HepG2 (cell line): Measurements from ENCODE around the gene SDC3. TPM values are rescaled to one million over a fixed set of nuclear protein-coding genes. Genes with fewer than 3 reads are reported as not detected.
A peak's percentile ranks its signal among the peaks of the same experiment; 100 is the strongest.
"Not testable (repeated sequence)": the region's sequence is repeated elsewhere in the genome, so short reads cannot be mapped to it uniquely, and the experiment has no call there.

Experiments used
- ATAC-seq: fragments of 200-7000 bp; cut with Tn5 transposase; 3 replicates; pipeline ENCODE4 v1.9.1; 2020; ENCODE audit warnings: mild to moderate bottlenecking, moderate library complexity
- BruUV-seq: library from RNA; stranded (reverse); fragments of 400-500 nt; replicated peaks from 2 replicates; lab custom pipeline; 2021; lab: Mats Ljungman, UMichigan
- CTCF ChIA-PET: fragments of 300-600 bp; formaldehyde crosslinking; extraction: SDS; loops from one replicate; lab custom pipeline; 2021; ENCODE audit warnings: low total read pairs, inconsistent platforms, low intra/inter-chr PET ratio; lab: Yijun Ruan, JAX
- POLR2A ChIA-PET: fragments of 350-600 bp; sonication (Branson Sonifier 250); formaldehyde crosslinking; loops from one replicate; lab custom pipeline; 2020; ENCODE audit warnings: antibody characterized with exemption, inconsistent platforms; lab: Yijun Ruan, JAX
- DNase-seq: peaks from one replicate; pipeline ENCODE4 v3.0.0-alpha.2; 2015; ENCODE audit warnings: low spot score
- FAIRE-seq: peaks from 3 replicates; lab custom pipeline; 2011; peaks lifted over from hg19 to GRCh38; lab: Jason Lieb, UNC
- H2AFZ ChIP-seq: one replicate; pipeline ENCODE4 v1.6.1; 2011; ENCODE audit warnings: low read length, inconsistent platforms
- H3K27ac ChIP-seq: fragments of 300-600 bp; 3 replicates; pipeline ENCODE4 v1.8.0; 2011; ENCODE audit warnings: mixed run types, mild to moderate bottlenecking, mixed read lengths, low read length, inconsistent platforms; ENCODE audit not compliant: insufficient read depth; ENCODE audit errors: extremely low read length
- H3K27me3 ChIP-seq, 2 experiments: fragments of 200-600 bp in 1 of 2; 2 replicates in 1 of 2; 3 replicates in 1 of 2; pipeline versions ENCODE4 v1.6.0 to v1.8.0; 2011; ENCODE audit warnings: low read length in 2 of 2, mild to moderate bottlenecking in 2 of 2, moderate library complexity in 2 of 2, inconsistent platforms in 1 of 2; ENCODE audit not compliant: insufficient read depth in 2 of 2, control insufficient read depth in 1 of 2
- H3K36me3 ChIP-seq, 2 experiments: fragments of 200-600 bp in 1 of 2; replicated peaks in 1 of 2; 2 replicates in 1 of 2; 3 replicates in 1 of 2; pipeline versions ENCODE4 v1.5.1 to v1.8.0; 2011; ENCODE audit warnings: low read length in 2 of 2, inconsistent platforms in 1 of 2; ENCODE audit not compliant: insufficient read depth in 2 of 2, control insufficient read depth in 1 of 2
- H3K4me1 ChIP-seq: 2 replicates; pipeline ENCODE4 v1.5.1; 2012; ENCODE audit warnings: low read length, inconsistent platforms; ENCODE audit not compliant: insufficient read depth
- H3K4me2 ChIP-seq: 2 replicates; pipeline ENCODE4 v1.6.0; 2011; ENCODE audit warnings: low read depth, low read length, inconsistent platforms
- H3K4me3 ChIP-seq, 3 experiments: fragments of 200-600 bp in 1 of 3; sonication (generic), shearing (Covaris generic) in 1 of 3; replicated peaks in 1 of 3; 2 replicates each; pipeline ENCODE4 v1.5.1; 2011 to 2016; ENCODE audit warnings: low read length in 3 of 3, inconsistent platforms in 2 of 3, low read depth in 2 of 3, mild to moderate bottlenecking in 2 of 3, control low read depth in 1 of 3, mixed read lengths in 1 of 3; ENCODE audit not compliant: insufficient read depth in 1 of 3
- H3K79me2 ChIP-seq: one replicate; pipeline ENCODE4 v1.6.1; 2011; ENCODE audit warnings: low read length, inconsistent platforms; ENCODE audit not compliant: insufficient read depth
- H3K9ac ChIP-seq: 2 replicates; pipeline ENCODE4 v1.6.0; 2011; ENCODE audit warnings: mild to moderate bottlenecking, low read depth, low read length, inconsistent platforms; ENCODE audit not compliant: insufficient read depth
- H3K9me3 ChIP-seq: 2 replicates; pipeline ENCODE4 v1.5.1; 2012; ENCODE audit warnings: mild to moderate bottlenecking, low read length
- H4K20me1 ChIP-seq: 2 replicates; pipeline ENCODE4 v1.6.0; 2011; ENCODE audit warnings: inconsistent platforms, mild to moderate bottlenecking, low read length, moderate library complexity; ENCODE audit not compliant: insufficient read depth
- AGO2 ChIP-seq: fragments of 200-400 bp; formaldehyde crosslinking; optimal IDR thresholded peaks from 2 replicates; pipeline ENCODE3; 2017; ENCODE audit warnings: mild to moderate bottlenecking, low read depth, low read length, moderate library complexity
- GATAD2A ChIP-seq: IDR thresholded peaks from 2 replicates; pipeline ENCODE4 v1.6.1; 2016
- HOXA7 ChIP-seq: sonication (generic); formaldehyde crosslinking; IDR thresholded peaks from 2 replicates; pipeline ENCODE4 v1.8.1; 2022; ENCODE audit warnings: mild to moderate bottlenecking, missing genetic modification reagents, moderate library complexity
- RBM22 ChIP-seq: fragments of 200-400 bp; formaldehyde crosslinking; optimal IDR thresholded peaks from 2 replicates; pipeline ENCODE3; 2017; ENCODE audit warnings: mild to moderate bottlenecking, low read length, moderate library complexity
- TOE1 ChIP-seq: sonication (generic); formaldehyde crosslinking; IDR thresholded peaks from 2 replicates; pipeline ENCODE4 v1.4.0; 2020; ENCODE audit warnings: mild to moderate bottlenecking, missing genetic modification reagents
- ZBTB3 ChIP-seq: sonication (generic); formaldehyde crosslinking; IDR thresholded peaks from 2 replicates; pipeline ENCODE4 v1.4.0; 2020; ENCODE audit warnings: low read depth, mild to moderate bottlenecking, moderate library complexity, missing genetic modification reagents, borderline replicate concordance
- ZBTB38 ChIP-seq: sonication (generic); formaldehyde crosslinking; IDR thresholded peaks from 2 replicates; pipeline ENCODE4 v1.5.1; 2020; ENCODE audit warnings: mild to moderate bottlenecking, missing genetic modification reagents
- WGBS: methylation state at CpG from one replicate; pipeline ENCODE4 v1.1.6; 2017; ENCODE audit warnings: low lambda C conversion rate; 5-methylcytosine and 5-hydroxymethylcytosine counted together
- in situ Hi-C: cut with HindIII; loops from 2 replicates; pipeline ENCODE4 v1.10.0; 2017; ENCODE audit warnings: low pct_unique_long_range_greater_than_20kb; ENCODE audit not compliant: extremely low pct_ligation_motif_present
- intact Hi-C: fragments of 100-400 bp; cut with micrococcal nuclease; formaldehyde crosslinking; loops from one replicate; pipeline ENCODE4 v1.10.0; 2022; ENCODE audit not compliant: unreplicated experiment
- polyA plus RNA-seq, 8 experiments: library from polyadenylated mRNA; depleted of rRNA in 3 of 8; stranded (reverse) in 7 of 8; unstranded in 1 of 8; fragments of >200 nt; fragmentation: Illumina TruSeq in 4 of 8; extraction: Trizol in 4 of 8; gene quantifications; 2 replicates each; pipeline versions ENCODE4 v1.2.1 to v1.2.3, GENCODE V29; 2011 to 2016; ENCODE audit warnings: low read depth in 4 of 8, missing spikeins in 1 of 8, mixed read lengths in 1 of 8; ENCODE audit not compliant: insufficient read depth in 1 of 8
- total RNA-seq, 5 experiments: library from RNA; depleted of rRNA; stranded (reverse); fragments of >200 nt; fragmentation: Illumina TruSeq; extraction: Trizol; gene quantifications; 2 replicates each; pipeline ENCODE4 v1.2.3, GENCODE V29; 2016; ENCODE audit warnings: low read depth in 1 of 5

The SDC3 gene
- total and polyA plus RNA-seq, 2 of the 13 experiments (the other 11 are each of a cell fraction or from before 2014, with no cell fraction given), result 0.49 to 0.84 TPM

GRCh38 chr1:30940541-30940940 is 32.0 kb upstream of the SDC3 start:
- TF ChIP-seq HOXA7 (CRISPR knock-in tag) (no peak), GATAD2A (CRISPR knock-in tag) (no peak)
- Histone ChIP-seq H3K9me3 (no peaks in the 10 kb centered on the region), H2AFZ (no peak overlapping the region), H3K79me2 (no peaks in the 10 kb centered on the region), H3K9ac (no peak overlapping the region), H3K4me2 (no peak overlapping the region), H3K4me1 (peaks cover 15% of the 10 kb centered on the region; the same call in 1 of the 2 replicates), H3K4me3 (no peak overlapping the region), H3K27ac (no peak overlapping the region), H3K36me3 (peaks cover 36 to 81% of the 10 kb centered on the region in 2 experiments), H4K20me1 (peaks cover 7% of the 10 kb centered on the region; the same call in 1 of the 2 replicates), H3K27me3 (no peaks in the 10 kb centered on the region)
- intact Hi-C loops (no loop called here), in situ Hi-C loops (no loop called here)
- CTCF ChIA-PET, result no interaction called here
- POLR2A ChIA-PET, result no interaction called here
- FAIRE-seq, result no peak
- no peak for ATAC-seq
- no TSS peak for BruUV-seq
- no peak for DNase-seq

DNA sequence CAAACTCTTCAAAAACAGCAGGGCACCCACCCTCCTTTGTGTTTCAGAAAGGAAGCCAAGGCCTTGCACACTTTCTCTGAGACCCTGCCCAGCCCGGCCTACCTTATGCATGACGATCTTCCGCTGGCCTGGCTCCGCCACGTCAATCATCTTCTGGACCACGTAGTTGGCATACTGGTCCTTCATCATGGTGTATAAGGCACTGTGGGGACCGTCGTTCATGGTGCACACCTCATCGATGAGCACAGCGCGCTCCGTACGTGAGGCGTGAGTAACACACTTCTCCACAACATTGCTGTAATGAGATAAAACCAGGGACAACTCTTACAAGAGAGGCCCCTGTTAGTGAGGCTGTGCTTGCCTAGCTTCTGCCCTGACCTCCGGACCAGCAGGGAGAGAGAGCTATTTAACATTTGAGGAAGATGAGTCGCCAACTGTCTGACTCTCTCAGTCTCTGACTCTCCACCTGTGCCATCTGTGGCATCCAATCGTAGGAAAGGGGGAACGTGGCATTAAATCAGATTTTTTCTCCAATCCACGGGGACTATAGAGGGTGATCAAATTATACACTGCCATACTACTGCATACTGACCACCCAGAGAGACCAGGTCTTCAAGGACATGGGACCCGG is 28.1 kb upstream of the SDC3 start:
- ChIA-PET CTCF (no interaction called here), POLR2A (no interaction called here)
- H2AFZ ChIP-seq, result no peak overlapping the region
- H4K20me1 ChIP-seq, result peaks cover 10% of the 10 kb centered on the region; the same call in 1 of the 2 replicates
- no peak overlapping the region for H3K4me3 ChIP-seq
- no peak for ATAC-seq
- intact Hi-C loops (no loop called here), in situ Hi-C loops (no loop called here)
- H3K9ac ChIP-seq, result no peak overlapping the region
- 98% methylated on average over 20 of the region's 20 CpGs for WGBS
- no peaks in the 10 kb centered on the region for H3K27me3 ChIP-seq
- no TSS peak for BruUV-seq
- H3K36me3 ChIP-seq, result peaks cover 41 to 75% of the 10 kb centered on the region in 2 experiments
- no peak overlapping the region for H3K4me2 ChIP-seq
- no peak for DNase-seq
- peaks cover 30% of the 10 kb centered on the region for H3K4me1 ChIP-seq
- H3K27ac ChIP-seq, result no peak overlapping the region
- TF ChIP-seq AGO2 (peak; percentile 43), TOE1 (CRISPR knock-in tag) (no peak), ZBTB38 (CRISPR knock-in tag) (peak; percentile 67), ZBTB3 (no peak), RBM22 (peak; percentile 74)
- no peaks in the 10 kb centered on the region for H3K79me2 ChIP-seq
- FAIRE-seq, result no peak
- no peaks in the 10 kb centered on the region for H3K9me3 ChIP-seq

- H3K4me3 ChIP-seq, FAIRE-seq, H3K79me2 ChIP-seq, H3K27ac ChIP-seq, CTCF ChIA-PET, H2AFZ ChIP-seq, H3K9ac ChIP-seq, H3K27me3 ChIP-seq, H3K9me3 ChIP-seq, H3K4me2 ChIP-seq, intact Hi-C loops, BruUV-seq, in situ Hi-C loops, DNase-seq, POLR2A ChIA-PET: not testable (repeated sequence)
- ATAC-seq, result peak; percentile 17
- WGBS, result no CpG with 5 or more reads among the region's 4 CpGs
- H4K20me1 ChIP-seq, result peaks cover 14% of the 10 kb centered on the region; the same call in 1 of the 2 replicates
- peaks cover 41 to 67% of the 10 kb centered on the region in 2 experiments for H3K36me3 ChIP-seq
- peaks cover 30% of the 10 kb centered on the region for H3K4me1 ChIP-seq
These were observed 27.2 kb upstream of the SDC3 start for GRCh38 chr1:30935758-30936157.
